ENCODE data around the gene ERMAP. TPM values are rescaled to one million over a fixed set of nuclear protein-coding genes. Genes with fewer than 3 reads are reported as not detected.

Gene ERMAP
- total and polyA plus RNA-seq, 10 of the 15 experiments (the other 5 are each of a cell fraction or from before 2014, with no cell fraction given), result 1.4 to 6.8 (median 4.1) TPM

GRCh38 chr1:42784547-42784945, 32.4 kb upstream of the ERMAP start:
- no peaks in the 10 kb centered on the region for H3K9me3 ChIP-seq (replicated peaks; ENCODE audit: control insufficient read depth, insufficient read depth, low read length)
- ChIA-PET RAD21 (ENCODE audit: unreplicated experiment) (interaction anchor here (1.4 kb wide), 1 partner anchor 289 kb away, joined by 4 read pairs; no protein-coding TSS in a partner anchor), CTCF (no interaction called here), POLR2A (no interaction called here), SMC1A (ENCODE audit: uncharacterized antibody, unreplicated experiment) (interaction anchor here (1.3 kb wide), 1 partner anchor 287 kb away, joined by 3 read pairs; no protein-coding TSS in a partner anchor)
- H3K27me3 ChIP-seq (replicated peaks in 1 of 2; ENCODE audit: control insufficient read depth in 2 of 2, insufficient read depth in 2 of 2, low read length in 1 of 2), result no peaks in the 10 kb centered on the region
- peaks cover 6% of the 10 kb centered on the region; the same call in 1 of the 2 replicates for H3K4me1 ChIP-seq (ENCODE audit: control insufficient read depth, insufficient read depth, low read length)
- H3K79me2 ChIP-seq (ENCODE audit: control insufficient read depth, insufficient read depth, low read length), result no peaks in the 10 kb centered on the region
- peaks cover 0 to 6% of the 10 kb centered on the region in 2 experiments; a peak in 1 of 4 replicates for H3K36me3 ChIP-seq (ENCODE audit: control insufficient read depth in 2 of 2, insufficient read depth in 2 of 2, low read length in 1 of 2)
- no peaks in the 10 kb centered on the region; the same call in 1 of the 2 replicates for H4K20me1 ChIP-seq (ENCODE audit: control insufficient read depth, insufficient read depth)
- no peak for TF ChIP-seq STAT1 (conservative IDR thresholded peaks at IDR 0.05)
- no peak for TF ChIP-seq POLR2AphosphoS5 (IDR thresholded peaks at IDR 0.05; ENCODE audit: low read length)
- TF ChIP-seq HSF1 (IDR thresholded peaks at IDR 0.05; ENCODE audit: low read depth, low read length), result no peak
- TF ChIP-seq NR2F1 (conservative IDR thresholded peaks at IDR 0.05), result no peak
- no peak for TF ChIP-seq MXI1 (IDR thresholded peaks at IDR 0.05; ENCODE audit: low read depth, low read length)
- no peak for TF ChIP-seq ELK1 (IDR thresholded peaks at IDR 0.05; ENCODE audit: low read depth, low read length)
- no peak for TF ChIP-seq LARP7 (IDR thresholded peaks at IDR 0.05)
- TF ChIP-seq MLLT1 (IDR thresholded peaks at IDR 0.05), result no peak
- no peak for TF ChIP-seq ESRRA (IDR thresholded peaks at IDR 0.05; ENCODE audit: low read length)
- TF ChIP-seq ETV6 (conservative IDR thresholded peaks at IDR 0.05 in 1 of 2, IDR thresholded peaks at IDR 0.05 in 1 of 2; ENCODE audit: borderline replicate concordance in 1 of 2, low read depth in 1 of 2), result no peak
- H2AFZ ChIP-seq (ENCODE audit: control insufficient read depth, low read depth, low read length), result no peak overlapping the region
- ATAC-seq (no peak), DNase-seq (ENCODE audit: low read depth, low spot score) (no peak), FAIRE-seq (no peak)
- in situ Hi-C loops (cut with MboI), result loop anchor here (5.0 kb wide), 1 partner anchor 283 kb away; no protein-coding TSS in a partner anchor
- intact Hi-C loops (cut with micrococcal nuclease; ENCODE audit: unreplicated experiment), result no loop called here
- WGBS (ENCODE audit: insufficient coverage, insufficient replicate concordance, low lambda C conversion rate, missing lambda C conversion rate), result 98% methylated on average over 18 of the region's 18 CpGs
- H3K4me2 ChIP-seq (ENCODE audit: control insufficient read depth, insufficient read depth), result no peak overlapping the region
- H3K9ac ChIP-seq (ENCODE audit: control insufficient read depth, insufficient read depth, low read length), result no peak overlapping the region
- no peak overlapping the region for H3K27ac ChIP-seq (ENCODE audit: control insufficient read depth, insufficient read depth)
- no TSS peak for BruUV-seq (replicated peaks)
- H3K4me3 ChIP-seq, result no peak overlapping the region
